Sigmoid colon (tissue), 7 donors: ENCODE measurements around the gene ANKRD44. TPM values are rescaled to one million over a fixed set of nuclear protein-coding genes. Genes with fewer than 3 reads are reported as not detected.

ENCODE experiments used
- DNase-seq: peaks from one replicate; pipeline ENCODE4 v3.0.0-alpha.2; 2019
- H3K27ac ChIP-seq, 4 donors: fragments of 200-600 bp; sonication (generic); one replicate each; pipeline ENCODE4 v1.5.1; 2016 to 2019; ENCODE audit warnings: mild to moderate bottlenecking in 1 of 4
- H3K27me3 ChIP-seq, 3 donors: fragments of 200-600 bp; sonication (generic); one replicate each; pipeline ENCODE4 v1.5.1; 2019; ENCODE audit warnings: mild to moderate bottlenecking in 1 of 3
- H3K36me3 ChIP-seq, 4 donors: fragments of 200-600 bp; sonication (generic); one replicate each; pipeline ENCODE4 v1.5.1; 2016 to 2019
- H3K4me1 ChIP-seq, 4 donors: fragments of 200-600 bp; sonication (generic); one replicate each; pipeline ENCODE4 v1.5.1; 2017 to 2019
- H3K4me3 ChIP-seq, 4 donors: fragments of 200-600 bp; sonication (generic); one replicate each; pipeline ENCODE4 v1.5.1; 2017 to 2019; ENCODE audit warnings: mild to moderate bottlenecking in 2 of 4, moderate library complexity in 1 of 4
- H3K9me3 ChIP-seq, 4 donors: fragments of 200-600 bp in 3 of 4; sonication (generic) in 3 of 4; one replicate each; pipeline versions ENCODE4 v1.5.1 to v1.6.1; 2013 to 2019
- EP300 ChIP-seq, 4 donors: sonication (generic); formaldehyde crosslinking; IDR thresholded peaks; one replicate each; pipeline ENCODE4 v1.6.1; 2017; ENCODE audit warnings: antibody characterized with exemption in 4 of 4
- POLR2A ChIP-seq, 2 donors: fragments of 450-650 bp; IDR thresholded peaks; one replicate each; pipeline ENCODE4 v1.6.1; 2016; ENCODE audit warnings: antibody characterized with exemption in 2 of 2, mild to moderate bottlenecking in 2 of 2, moderate library complexity in 2 of 2
- POLR2AphosphoS5 ChIP-seq, 4 donors: sonication (generic); formaldehyde crosslinking; IDR thresholded peaks; one replicate each; pipeline ENCODE4 v1.6.1; 2017; ENCODE audit warnings: antibody characterized with exemption in 4 of 4
- WGBS, 2 donors: extraction: QIAGEN DNeasy Blood & Tissue Kit; methylation state at CpG; one replicate each; pipeline ENCODE4 v1.1.7; 2013; 5-methylcytosine and 5-hydroxymethylcytosine counted together
- intact Hi-C: fragments of 100-400 bp; cut with DNase I; formaldehyde crosslinking; loops from one replicate; pipeline ENCODE4 v1.15.1; 2023
- polyA plus RNA-seq, 3 donors: library from polyadenylated mRNA; stranded (reverse); fragments of 200-250 nt; gene quantifications; one replicate each; pipeline ENCODE4 v1.2.3, GENCODE V29; 2013
- total RNA-seq, 4 donors: library from RNA; depleted of rRNA; stranded (reverse); fragments of >200 nt; gene quantifications; one replicate each; pipeline ENCODE4 v1.1.0, GENCODE V29; 2016
- TF ChIP-seq, protein P1 (sequence below), 4 experiments: fragments of 450-650 bp in 3 of 4; fragments of 200-600 bp in 1 of 4; IDR thresholded peaks; one replicate each; pipeline ENCODE4 v1.5.1; 2016 to 2019; ENCODE audit warnings: antibody characterized with exemption in 4 of 4, mild to moderate bottlenecking in 3 of 4, moderate library complexity in 2 of 4
- donor health status: healthy with polysubstance abuse.
- donor health status: Bipolar disorder and iron deficiency.
- donor health status: healthy.

The ANKRD44 gene
- total and polyA plus RNA-seq, 7 donors: 1.2 to 41.1 (median 34.2) TPM

DNA sequence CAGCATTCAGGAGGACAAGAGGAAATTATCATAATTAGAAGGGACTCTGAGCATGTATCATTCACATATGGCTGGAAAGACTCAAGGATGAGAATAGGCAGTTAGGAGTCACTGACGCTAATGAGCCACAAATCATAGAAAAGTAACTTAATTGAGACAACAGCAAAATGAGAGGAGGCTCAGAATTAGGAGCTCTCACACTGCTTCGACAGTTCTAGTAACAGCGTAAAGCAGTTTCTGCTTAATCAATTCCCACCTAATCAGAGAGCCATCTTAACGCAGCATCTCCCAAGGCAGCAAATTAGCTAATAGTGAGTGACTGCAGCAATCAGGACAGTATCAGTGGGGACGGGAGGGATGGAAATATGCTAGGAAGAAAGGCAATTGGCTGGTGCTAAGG is 32.8 kb downstream of the ANKRD44 start:
- no peak for DNase-seq
- Histone ChIP-seq H3K36me3 (no peaks in the 10 kb centered on the region), H3K27me3 (no peaks in the 10 kb centered on the region), H3K4me1 (peaks cover 0 to 59% (median 23%) of the 10 kb centered on the region in 4 donors), H3K9me3 (no peaks in the 10 kb centered on the region), H3K4me3 (no peak overlapping the region), H3K27ac (no peak overlapping the region)
- intact Hi-C loops: no loop called here
- no peak for TF ChIP-seq POLR2AphosphoS5 (IDR thresholded peaks at IDR 0.05)
- TF ChIP-seq, protein P1, sequence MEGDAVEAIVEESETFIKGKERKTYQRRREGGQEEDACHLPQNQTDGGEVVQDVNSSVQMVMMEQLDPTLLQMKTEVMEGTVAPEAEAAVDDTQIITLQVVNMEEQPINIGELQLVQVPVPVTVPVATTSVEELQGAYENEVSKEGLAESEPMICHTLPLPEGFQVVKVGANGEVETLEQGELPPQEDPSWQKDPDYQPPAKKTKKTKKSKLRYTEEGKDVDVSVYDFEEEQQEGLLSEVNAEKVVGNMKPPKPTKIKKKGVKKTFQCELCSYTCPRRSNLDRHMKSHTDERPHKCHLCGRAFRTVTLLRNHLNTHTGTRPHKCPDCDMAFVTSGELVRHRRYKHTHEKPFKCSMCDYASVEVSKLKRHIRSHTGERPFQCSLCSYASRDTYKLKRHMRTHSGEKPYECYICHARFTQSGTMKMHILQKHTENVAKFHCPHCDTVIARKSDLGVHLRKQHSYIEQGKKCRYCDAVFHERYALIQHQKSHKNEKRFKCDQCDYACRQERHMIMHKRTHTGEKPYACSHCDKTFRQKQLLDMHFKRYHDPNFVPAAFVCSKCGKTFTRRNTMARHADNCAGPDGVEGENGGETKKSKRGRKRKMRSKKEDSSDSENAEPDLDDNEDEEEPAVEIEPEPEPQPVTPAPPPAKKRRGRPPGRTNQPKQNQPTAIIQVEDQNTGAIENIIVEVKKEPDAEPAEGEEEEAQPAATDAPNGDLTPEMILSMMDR (IDR thresholded peaks at IDR 0.05): no peak
- TF ChIP-seq POLR2A (IDR thresholded peaks at IDR 0.05): no peak
- TF ChIP-seq EP300 (IDR thresholded peaks at IDR 0.05): no peak
- 85 to 86% methylated on average over 5 of the region's 5 CpGs for WGBS, 2 donors

DNA sequence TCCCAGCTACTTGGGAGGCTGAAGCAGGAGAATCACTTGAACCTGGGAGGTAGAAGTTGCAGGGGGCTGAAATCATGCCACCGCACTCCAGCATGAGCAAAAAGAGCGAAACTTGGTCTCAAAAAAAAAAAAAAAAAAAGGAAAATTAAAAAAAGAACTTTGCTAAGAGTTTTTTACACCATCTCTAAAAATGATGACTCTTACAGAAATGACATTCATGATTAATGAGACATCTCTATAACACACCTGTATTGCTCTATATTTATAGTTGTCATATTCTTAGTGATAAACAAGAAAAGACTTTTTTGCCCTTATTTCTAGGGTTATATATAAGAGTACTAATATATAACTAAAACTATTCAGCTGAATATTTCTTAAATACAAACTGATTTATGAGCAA is 34.4 kb downstream of the ANKRD44 start:
- Histone ChIP-seq H3K9me3 (no peaks in the 10 kb centered on the region), H3K36me3 (no peaks in the 10 kb centered on the region), H3K27ac (no peak overlapping the region), H3K4me3 (no peak overlapping the region), H3K4me1 (peaks cover 0 to 44% (median 16%) of the 10 kb centered on the region in 4 donors), H3K27me3 (no peaks in the 10 kb centered on the region)
- DNase-seq: no peak
- TF ChIP-seq, protein P1 (IDR thresholded peaks at IDR 0.05): no peak
- no peak for TF ChIP-seq EP300 (IDR thresholded peaks at IDR 0.05)
- no peak for TF ChIP-seq POLR2AphosphoS5 (IDR thresholded peaks at IDR 0.05)
- no peak for TF ChIP-seq POLR2A (IDR thresholded peaks at IDR 0.05)
- 97 to 98% methylated on average over 2 of the region's 2 CpGs for whole genome bisulfite sequencing, 2 donors
- intact Hi-C loops: no loop called here

DNA sequence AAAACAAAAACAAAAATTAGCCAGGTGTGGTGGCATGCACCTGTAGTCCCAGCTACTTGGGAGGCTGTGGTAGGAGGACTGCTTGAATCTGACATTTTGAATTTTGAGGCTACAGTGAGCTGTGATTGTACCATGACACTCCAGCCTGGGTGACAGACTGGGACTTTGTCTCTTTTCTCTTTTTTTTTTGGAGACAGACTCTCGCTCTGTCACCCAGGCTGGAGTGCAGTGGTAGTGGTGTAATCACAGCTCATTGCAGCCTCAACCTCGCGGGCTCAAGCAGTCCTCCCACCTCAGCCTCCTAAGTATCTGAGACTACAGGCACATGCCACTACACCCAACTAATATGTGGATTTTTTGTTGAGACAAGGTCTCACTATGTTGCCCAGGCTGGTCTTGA is 35.6 kb downstream of the ANKRD44 start:
- intact Hi-C loops: no loop called here
- DNase-seq: no peak
- Histone ChIP-seq H3K27me3 (no peaks in the 10 kb centered on the region), H3K4me1 (peaks cover 0 to 43% (median 22%) of the 10 kb centered on the region in 4 donors), H3K9me3 (no peaks in the 10 kb centered on the region), H3K36me3 (no peaks in the 10 kb centered on the region), H3K27ac (no peak overlapping the region), H3K4me3 (no peak overlapping the region)
- WGBS, 2 donors: 98 to 100% methylated on average over 3 of the region's 3 CpGs
- no peak for TF ChIP-seq POLR2A (IDR thresholded peaks at IDR 0.05)
- TF ChIP-seq EP300 (IDR thresholded peaks at IDR 0.05): no peak
- TF ChIP-seq, protein P1 (IDR thresholded peaks at IDR 0.05): no peak

DNA sequence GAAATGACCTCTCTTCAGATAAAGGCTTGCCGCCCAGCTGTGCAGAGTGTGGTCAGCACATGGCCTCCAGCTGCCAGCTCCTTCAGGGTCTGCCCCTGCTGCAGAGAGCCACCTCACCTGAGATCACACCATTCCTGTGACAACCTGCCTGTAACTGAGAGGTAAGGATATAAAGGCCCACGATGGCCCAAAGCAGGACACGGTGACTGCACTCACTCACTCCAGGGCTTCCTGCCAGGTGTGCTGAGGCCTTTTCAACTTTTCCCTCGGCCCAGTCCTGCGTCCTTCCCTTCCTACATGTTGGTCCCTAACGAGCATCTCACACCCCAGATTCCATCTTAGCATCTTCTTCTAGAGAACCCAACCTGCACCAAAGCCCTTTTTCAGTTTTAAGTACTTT is 36.2 kb downstream of the ANKRD44 start:
- intact Hi-C loops: no loop called here
- TF ChIP-seq, protein P1 (IDR thresholded peaks at IDR 0.05): no peak
- no peaks in the 10 kb centered on the region for H3K36me3 ChIP-seq
- 71 to 76% methylated on average over 6 of the region's 6 CpGs for WGBS, 2 donors
- H3K4me1 ChIP-seq: peaks cover 0 to 43% (median 25%) of the 10 kb centered on the region in 4 donors
- H3K4me3 ChIP-seq: no peak overlapping the region
- no peak for DNase-seq
- peak overlapping the region in 1 of 4 donors; percentile 29 for H3K27ac ChIP-seq
- H3K9me3 ChIP-seq: no peaks in the 10 kb centered on the region
- H3K27me3 ChIP-seq: no peaks in the 10 kb centered on the region

DNA sequence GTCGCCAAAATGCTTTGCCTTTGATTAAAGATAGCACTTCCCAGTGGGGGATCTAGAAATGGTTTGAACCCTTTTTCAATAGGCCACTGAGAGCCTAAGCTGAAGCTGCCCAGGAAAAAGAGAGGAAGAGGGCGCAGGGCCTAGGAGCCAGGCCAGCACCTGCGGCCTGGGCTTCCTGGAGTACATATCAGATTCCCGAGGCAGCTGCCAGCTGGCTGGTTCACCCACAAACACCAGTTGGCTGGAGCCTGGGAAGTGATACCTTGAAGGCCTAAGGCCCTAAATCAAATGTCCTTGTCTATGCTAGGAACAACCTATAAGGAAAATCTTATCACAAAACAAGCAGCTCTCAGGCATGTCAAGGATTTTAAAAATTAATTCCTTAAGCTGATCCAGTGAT is 37.1 kb downstream of the ANKRD44 start:
- Histone ChIP-seq H3K27me3 (no peaks in the 10 kb centered on the region), H3K36me3 (no peaks in the 10 kb centered on the region), H3K9me3 (no peaks in the 10 kb centered on the region), H3K27ac (peak overlapping the region in 3 of 4 donors; percentile 39 to 50 (median 46)), H3K4me3 (no peak overlapping the region), H3K4me1 (peaks cover 0 to 43% (median 32%) of the 10 kb centered on the region in 4 donors)
- no peak for TF ChIP-seq EP300 (IDR thresholded peaks at IDR 0.05)
- TF ChIP-seq, protein P1 (IDR thresholded peaks at IDR 0.05): no peak
- no peak for TF ChIP-seq POLR2A (IDR thresholded peaks at IDR 0.05)
- no peak for TF ChIP-seq POLR2AphosphoS5 (IDR thresholded peaks at IDR 0.05)
- intact Hi-C loops: no loop called here
- WGBS, 2 donors: 58 to 60% methylated on average over 4 of the region's 4 CpGs
- DNase-seq: no peak
